Stimulated activated CD8-positive, alpha-beta memory T cell treated with anti-CD3 and anti-CD28 coated beads, Interleukin-2, amount 100 ng/mL, for 48 hours (primary cell): Measurements from ENCODE around the gene MED17.
"Not testable (repeated sequence)": the region's sequence is repeated elsewhere in the genome, so short reads cannot be mapped to it uniquely, and the experiment has no call there.

Experiments
- DNase-seq, 2 donors: peaks; one replicate each; pipeline ENCODE4 v3.0.0-alpha.2; 2020; ENCODE audit warnings: low read depth in 2 of 2

The MED17 gene, protein sequence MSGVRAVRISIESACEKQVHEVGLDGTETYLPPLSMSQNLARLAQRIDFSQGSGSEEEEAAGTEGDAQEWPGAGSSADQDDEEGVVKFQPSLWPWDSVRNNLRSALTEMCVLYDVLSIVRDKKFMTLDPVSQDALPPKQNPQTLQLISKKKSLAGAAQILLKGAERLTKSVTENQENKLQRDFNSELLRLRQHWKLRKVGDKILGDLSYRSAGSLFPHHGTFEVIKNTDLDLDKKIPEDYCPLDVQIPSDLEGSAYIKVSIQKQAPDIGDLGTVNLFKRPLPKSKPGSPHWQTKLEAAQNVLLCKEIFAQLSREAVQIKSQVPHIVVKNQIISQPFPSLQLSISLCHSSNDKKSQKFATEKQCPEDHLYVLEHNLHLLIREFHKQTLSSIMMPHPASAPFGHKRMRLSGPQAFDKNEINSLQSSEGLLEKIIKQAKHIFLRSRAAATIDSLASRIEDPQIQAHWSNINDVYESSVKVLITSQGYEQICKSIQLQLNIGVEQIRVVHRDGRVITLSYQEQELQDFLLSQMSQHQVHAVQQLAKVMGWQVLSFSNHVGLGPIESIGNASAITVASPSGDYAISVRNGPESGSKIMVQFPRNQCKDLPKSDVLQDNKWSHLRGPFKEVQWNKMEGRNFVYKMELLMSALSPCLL

DNA sequence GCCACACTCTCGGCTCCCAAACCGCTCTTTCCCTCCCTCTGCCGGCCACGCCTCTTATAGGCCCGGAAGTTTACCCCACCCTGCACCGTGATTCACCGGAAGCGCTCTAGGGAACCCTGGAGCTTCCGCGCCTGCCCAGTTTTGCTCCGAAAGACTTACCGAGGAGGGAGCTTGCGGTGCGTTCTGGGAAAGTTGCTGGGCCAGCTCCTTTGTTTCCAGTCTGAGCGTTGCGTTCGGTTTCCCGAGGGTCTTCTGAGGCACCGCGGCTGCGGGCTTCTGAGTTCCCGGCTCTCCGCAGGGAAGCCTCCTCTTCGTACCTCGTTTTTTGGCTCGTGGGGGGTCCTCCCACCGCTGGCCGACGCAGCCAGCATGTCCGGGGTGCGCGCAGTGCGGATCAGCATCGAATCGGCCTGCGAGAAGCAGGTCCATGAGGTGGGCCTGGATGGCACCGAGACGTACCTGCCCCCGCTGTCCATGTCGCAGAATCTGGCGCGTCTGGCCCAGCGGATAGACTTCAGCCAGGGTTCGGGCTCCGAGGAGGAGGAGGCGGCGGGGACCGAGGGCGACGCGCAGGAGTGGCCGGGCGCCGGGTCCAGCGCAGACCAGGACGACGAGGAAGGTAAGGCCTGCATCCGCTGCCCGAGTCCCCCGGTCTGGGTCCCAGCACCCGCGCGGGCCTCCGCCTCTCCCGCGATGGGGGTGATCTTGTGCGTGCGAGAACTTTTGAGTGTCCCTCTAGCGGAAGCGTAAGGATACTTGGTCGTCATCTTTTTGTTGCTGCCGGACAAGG is at the start of gene MED17:
MED17 (plus strand) TSS at position 138 of the 790 bp plus-strand sequence; CDS start at position 370, 232 bp downstream.
- DNase-seq: peak; percentile 78 to 86

DNA sequence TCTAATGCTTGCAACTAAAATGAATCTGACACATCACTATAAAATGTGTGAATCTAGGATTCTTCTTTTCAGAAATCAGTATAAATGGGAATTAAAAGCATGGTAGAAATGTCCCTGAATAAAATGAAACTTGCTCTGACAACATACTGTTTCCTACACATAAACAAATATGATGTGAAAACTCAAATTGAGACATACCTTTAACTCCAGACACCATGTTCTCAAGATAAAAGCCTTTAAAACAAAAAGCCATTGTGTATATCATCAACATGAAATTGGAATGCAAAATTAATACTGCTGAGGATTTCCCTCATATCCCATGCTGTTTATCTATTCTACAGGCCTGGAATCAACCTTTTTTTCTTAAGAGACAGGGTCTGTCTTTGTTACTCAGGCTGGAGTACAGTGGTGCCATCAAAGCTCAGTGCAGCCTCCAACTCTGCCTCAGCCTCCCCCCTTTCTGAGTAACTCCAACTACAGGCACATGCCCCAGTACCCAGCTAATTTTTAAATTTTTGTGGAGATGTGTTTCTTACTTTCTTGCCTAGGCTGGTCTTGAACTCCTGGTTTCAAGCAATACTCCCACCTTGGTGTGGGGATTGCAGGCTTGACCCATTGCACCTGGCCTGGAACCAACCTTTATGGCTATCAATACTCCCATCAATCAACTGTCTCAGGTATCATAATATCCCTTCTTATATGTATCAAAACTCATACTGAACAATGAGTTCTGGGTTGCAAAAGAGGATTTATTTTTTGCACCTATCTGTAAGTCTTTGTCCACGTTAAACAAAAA is 49.5 kb upstream of the MED17 start:
- DNase-seq: no peak

DNA sequence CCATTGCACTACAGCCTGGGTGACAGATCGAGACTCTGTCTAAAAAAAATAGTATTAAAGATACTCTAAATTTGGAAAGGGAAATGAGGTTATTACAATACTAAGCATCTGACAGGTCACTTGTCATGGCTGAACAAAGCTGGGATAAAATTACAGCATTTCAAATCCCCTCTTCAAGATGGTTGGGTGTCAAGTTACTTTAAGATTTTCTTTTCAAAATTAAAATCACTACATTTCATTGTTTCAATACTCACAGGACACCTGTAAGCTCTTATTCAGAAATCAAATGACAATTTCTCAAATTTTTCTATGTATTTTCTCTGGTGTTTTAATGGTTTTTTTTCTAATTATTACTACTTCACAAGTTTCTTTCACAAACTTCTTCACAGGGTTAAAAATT is 48.5 kb upstream of the MED17 start:
- DNase-seq: no peak

DNA sequence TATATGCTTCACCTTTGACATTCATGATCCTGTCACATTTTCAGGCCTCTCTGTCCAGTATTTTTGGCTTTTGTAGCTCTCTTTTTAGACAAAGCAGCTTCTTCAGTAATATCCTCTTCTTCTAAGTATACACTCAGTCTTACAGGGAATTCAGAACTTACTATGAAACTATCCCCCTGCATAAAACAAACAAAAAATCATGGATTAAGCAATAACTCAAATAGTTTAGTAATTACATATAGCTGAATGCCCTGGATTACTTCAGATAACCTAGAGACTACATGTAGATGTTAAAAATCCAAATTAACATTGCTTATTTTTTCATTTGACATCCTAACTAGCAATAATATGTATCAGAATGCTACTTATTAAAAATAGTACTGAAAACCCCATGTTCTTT is 48.0 kb upstream of the MED17 start:
- no peak for DNase-seq

DNA sequence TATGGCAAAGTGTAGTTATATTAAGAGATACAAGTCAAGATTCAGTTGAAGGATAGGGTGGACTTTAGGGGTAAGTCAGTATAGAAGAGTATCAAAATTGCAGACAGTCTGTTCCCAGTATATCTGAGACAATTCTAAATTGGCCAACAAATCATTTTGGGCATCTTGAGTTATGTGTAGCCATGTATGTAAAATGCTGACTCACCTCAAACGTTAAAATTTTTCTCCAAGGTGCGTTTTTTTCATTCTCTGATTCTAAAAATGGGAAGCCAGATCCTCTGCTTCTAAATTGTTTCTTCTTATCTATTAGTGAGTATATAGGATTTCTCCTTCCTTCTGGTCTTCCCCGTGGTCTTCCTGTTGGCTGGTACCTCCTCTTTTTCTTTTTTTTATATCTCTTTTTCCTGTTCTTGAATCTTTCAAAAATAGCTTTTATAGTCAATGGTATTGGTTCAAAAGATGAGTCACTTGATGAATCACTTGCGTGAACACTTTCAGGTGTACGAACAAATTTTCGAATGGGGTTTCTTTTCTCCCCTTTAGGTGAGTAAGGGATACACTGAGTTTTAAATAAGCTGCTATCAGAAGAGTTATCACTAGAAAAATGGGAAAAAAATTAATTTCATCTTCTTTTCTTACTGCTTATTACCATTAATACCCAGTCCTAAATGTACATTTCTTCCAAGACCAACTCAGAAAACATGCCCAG is 46.0 kb upstream of the MED17 start:
- DNase-seq: no peak

DNA sequence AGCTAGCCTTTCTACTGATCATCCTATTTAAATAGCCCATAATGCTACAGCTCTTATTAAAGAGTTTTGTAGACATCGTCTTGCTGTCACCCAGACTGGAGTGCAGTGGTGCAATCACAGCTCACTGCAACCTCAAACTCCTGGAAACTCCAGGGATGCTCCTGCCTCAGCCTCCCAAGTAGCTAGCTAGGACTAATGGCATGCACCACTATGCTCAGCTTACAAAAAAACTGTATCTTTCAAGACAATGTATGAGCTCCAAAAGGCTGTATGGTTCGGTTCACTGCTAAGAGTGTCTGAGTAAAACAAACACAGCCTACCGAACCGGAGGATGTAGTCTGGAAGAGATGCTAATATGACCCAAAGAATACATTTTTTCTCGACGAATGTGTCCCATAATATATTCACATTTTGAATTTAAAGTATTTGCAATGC is 45.4 kb upstream of the MED17 start:
- no peak for DNase-seq

DNA sequence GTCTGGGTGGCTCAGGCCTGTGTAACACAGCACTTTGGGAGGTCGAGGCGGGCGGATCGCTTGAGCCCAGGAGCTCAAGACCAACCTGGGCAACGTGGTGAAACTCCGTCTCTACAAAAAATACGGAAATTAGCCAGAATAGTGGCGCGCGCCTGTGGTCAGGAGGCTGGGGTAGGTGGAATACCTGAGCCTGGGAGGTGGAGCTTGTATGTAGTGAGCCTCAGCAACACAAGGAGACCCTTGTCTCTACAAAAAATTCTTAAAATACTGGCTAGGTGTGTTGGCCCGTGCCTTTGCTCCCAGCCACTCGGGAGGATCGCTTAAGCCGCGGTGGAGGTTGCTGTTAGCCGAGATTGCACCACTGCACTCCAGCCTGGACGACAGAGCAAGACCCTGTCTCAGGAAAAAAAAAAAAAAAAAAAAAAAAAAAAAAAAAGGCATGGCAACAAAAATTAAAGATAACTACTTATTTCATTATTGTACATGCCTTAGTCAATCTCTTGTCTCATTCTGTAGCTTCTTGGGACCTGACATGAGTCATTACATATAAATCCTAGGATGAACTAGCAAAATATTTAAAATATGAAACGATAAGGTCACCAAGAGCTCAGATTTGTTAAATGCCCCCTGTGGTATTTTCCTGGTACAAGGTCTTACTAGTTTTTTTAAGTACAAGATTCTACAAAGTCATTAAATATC is 43.9 kb upstream of the MED17 start:
- peak; percentile 25 to 37 for DNase-seq

DNA sequence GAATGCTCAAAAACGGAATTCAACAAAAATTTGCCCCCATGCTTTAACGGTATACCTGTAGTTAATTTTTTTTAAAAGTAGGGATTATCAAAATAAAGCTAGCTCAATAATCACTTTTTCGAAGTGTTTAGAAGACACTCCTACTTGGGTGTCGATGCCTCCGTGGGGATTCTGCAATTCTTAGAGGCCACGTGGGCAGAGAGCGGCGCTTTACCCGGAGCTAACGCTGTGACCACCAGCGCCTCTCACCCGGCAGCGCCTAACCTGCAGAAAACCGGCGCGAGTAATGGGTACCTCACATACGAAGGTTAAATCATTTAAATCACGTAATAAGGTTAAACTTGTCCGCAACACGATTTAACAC is 43.4 kb upstream of the MED17 start:
- peak; percentile 36 to 41 for DNase-seq

DNA sequence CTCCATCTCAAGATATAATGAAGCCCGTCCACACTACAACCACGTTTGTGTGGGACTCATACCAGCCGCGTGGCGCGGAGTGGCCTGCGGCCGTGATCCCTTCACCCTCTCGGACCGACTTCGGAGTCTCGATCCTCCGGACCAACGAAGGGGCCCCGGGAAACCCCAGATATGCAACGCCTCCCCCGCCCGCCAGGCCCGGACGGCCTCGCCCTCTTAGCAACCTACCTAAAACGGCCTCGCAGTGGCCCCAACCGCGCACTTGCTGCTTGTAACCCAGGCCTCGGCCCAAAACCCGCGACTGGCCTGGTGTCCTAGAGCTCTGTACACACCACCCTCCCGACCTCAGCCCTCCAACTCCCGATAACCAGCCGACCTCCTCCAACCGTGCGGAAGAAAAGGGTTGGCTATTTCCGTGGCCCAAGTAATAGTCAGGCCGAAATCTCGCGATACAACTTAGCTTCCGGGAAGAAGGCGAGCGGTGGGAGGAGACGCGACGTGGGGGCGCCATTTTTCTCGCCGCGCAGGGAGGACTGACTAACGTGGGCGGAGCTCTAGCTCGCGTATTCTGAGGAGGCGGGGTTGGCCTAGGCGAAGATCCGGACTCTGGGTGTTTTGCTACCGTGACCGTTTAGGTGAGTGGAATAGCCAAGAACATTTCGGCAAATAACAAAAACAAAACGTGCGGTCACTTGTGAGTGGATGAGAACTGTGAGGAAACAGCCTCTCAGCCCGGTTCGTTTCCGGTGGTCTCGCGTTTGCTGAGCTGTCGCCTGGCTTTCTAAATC is 42.8 kb upstream of the MED17 start, which contains the start of the genes C11orf54 and TAF1D:
C11orf54 (plus strand) TSS at position 579 of the 788 bp plus-strand sequence. CDS start 5,722 bp downstream, outside the sequence.
TAF1D (minus strand) TSS at position 402 of the 788 bp plus-strand sequence. CDS start 2,191 bp downstream, outside the sequence.
- peak; percentile 85 to 87 for DNase-seq

DNA sequence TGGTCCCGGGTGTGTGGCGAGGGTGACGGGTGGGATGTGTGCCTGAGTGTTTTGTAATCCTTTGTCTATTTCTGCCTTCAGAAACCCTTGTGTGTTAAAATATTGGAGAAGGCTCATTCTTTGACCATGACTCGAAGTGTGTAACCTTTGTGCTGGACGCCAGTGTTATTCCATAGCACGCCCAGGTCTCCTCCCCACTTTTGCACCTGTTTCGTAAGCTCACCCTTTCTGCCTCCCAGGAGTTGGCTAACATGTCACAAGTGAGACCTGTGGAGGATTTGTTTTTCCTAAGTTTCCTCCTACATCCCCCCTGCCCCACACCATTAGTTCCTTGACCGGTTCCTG is 42.2 kb upstream of the MED17 start:
- DNase-seq: no peak

DNA sequence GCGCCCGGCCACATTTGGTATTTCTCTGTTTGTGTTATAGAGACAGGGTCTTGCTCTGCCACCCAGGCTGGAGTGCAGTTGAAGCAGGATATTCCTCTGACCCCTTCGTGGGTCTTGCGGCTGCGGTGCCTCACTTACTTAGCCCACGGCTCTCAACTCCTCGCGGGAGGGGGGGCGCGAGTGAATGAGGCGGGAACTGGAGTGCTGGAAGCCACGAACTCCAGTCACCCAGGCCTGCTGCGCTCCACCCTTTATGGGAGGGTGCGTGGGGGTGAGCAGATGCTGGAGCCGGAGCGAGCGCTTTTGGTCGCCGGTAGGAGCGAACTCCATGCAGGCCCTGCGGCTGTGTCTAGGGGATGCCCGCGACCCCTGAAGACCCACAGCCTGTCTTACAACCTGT is 40.8 kb upstream of the MED17 start:
- DNase-seq: no peak

DNA sequence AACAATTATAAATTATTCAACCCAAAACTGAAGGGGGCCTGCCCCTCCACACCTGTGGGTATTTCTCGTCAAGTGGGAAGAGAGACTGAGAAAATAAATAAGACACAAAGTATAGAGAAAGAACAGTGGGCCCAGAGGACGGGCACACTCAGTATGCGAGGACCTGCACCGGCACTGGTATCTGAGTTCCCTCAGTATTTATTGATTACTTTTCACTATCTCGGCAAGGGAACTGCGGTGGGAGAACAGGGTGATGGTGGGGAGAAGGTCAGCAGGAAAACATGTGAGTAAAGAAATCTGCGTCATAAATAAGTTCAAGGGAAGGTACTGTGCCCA is 39.4 kb upstream of the MED17 start:
- DNase-seq: no peak

DNA sequence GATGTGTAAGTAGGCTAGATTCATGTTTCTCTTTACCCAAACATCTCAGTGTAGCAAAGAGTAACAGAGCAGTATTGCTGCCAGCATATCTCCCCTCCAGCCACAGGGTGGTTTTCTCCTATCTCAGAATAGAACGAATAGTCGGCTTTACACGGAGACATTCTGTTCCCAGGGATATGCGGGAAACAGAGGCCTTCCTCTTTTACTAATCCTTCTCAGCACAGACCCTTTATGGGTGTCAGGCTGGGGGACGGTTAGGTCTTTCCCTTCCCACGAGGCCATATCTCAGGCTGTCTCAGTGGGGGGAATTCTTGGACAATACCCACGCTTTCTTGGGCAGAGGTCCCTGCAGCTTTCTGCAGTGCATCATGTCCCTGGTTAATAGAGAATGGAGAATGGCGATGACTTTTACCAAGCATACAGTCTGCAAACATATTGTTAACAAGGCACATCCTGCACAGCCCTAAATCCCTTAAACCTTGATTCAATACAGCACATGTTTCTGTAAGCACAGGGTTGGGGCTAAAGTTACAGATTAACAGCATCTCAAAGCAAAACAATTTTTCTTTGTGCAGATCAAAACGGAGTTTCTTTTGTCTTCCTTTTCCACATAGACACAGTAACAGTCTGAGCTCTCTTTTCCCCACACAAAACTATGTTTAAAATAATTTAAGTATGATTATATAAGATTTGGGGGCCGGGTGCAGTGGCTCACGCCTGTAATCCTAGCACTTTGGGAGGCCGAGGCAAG is 38.9 kb upstream of the MED17 start:
- DNase-seq: not testable (repeated sequence)

DNA sequence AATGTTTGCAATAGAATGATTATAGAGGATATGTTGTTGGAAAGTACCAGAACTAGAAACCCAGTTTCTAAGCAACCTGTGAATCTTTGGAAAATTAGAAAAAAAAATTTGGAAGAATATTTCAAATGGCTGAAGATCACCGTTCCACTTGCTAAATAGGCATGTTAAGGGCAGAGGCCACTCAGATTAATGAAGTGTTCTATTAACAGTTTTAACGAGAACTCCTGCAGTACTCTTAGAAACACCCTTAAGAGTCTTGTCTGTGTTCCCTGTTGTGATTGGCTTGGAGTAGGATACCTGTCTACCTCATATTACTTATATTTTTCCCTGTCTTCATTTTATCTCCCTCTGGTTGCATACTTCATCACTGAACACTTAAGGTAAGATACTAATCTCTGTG is 38.0 kb upstream of the MED17 start:
- DNase-seq: no peak

DNA sequence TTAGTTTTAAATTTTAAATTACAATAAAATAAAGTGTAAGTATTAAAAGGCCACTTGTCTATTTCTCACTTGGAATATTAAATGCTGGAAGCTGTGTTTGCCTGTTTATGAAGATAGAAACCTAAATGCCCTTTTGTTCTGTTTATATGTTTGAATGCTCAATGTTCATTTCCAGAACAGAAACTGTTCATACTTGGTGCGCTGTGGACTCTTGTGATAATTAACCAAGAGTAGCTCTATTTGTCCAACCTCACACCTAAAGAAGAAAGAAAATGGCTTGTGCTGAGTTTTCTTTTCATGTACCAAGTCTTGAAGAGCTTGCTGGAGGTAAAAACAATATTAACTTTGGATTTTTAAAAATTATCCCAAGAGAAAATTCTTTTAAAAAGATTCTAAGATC is 37.0 kb upstream of the MED17 start:
- DNase-seq: no peak

DNA sequence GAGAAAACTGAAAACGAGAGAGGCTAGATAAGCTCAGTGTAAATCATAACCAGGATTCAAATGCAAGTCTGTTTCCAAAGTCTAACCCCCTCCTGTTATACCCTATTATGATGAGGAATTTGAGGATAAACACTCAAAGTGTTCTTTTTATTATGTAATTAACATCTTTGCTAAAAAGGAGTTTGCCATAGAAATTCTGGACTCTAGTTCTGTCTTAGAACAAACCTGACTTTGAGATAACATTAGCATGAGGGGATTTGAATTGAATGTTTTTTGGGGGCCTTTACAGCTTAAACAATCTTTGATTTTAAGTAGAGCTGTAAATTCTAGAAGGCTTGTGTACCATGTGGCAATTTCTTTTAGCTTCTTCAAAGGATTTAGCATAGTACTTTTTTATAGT is 33.1 kb upstream of the MED17 start:
- no peak for DNase-seq

DNA sequence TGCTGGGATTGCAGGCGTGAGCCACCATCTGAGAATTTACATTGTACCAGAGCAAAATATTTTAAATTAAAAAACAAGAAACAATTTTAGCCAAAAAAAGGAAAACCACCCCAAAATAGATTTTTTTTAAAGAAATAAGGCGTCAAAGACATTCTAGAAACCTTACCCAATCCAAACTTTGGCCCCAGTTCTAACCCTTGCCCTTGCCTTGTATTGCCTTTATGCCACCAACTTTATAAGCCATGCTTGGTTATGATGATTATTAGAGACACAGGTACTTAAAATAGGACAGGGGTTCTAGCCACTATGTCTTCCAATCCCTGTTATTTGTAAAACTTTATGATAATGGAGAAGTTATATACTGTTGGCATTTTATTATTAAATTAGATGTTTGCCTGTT is 30.8 kb upstream of the MED17 start:
- no peak for DNase-seq

DNA sequence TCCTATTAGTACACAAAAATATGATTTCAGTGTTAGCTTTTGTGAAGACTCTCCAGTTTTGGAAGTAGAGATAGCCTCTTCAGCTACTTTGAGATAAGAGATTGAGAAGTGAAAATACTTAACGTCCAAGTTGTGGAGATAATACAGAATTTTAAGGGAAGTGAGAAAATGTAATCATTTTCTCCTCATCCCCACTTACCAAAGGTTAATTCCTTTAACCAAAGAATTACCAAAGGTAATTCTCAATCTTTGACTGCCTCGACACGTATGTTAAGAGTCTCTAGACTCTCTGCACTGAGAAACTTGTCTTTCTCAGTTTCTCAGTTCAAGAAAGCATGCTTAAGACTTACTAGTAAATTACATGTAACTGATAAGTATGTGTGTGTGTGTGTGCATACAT is 27.3 kb upstream of the MED17 start:
- no peak for DNase-seq

DNA sequence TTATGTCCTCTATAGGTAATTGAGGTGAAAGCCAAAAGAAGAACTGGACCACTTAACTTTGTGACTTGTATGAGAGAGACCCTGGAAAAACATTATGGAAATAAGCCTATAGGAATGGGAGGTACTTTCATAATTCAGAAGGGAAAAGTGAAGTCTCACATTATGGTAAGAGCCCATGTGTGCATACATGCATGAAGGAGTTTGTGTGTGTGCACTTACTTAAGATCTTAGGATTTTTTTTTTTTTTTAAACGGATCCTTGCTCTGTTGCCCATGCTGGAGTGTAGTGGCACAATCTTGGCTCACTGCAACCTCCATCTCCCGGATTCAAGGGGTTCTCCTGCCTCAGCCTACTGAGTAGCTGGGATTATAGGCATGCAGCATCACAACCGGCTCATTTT is 26.8 kb upstream of the MED17 start:
- no peak for DNase-seq
